GM23338 (cell line): ENCODE results near the gene ADCY3. TPM values are rescaled to one million over a fixed set of nuclear protein-coding genes. Genes with fewer than 3 reads are reported as not detected.

Experiments used
- ATAC-seq: fragments of 200-7000 bp; cut with Tn5 transposase; 3 replicates; pipeline ENCODE4 v1.9.1; 2020
- DNase-seq: peaks from one replicate; pipeline ENCODE4 v3.0.0-alpha.2; 2015; ENCODE audit warnings: low spot score
- H2AFZ ChIP-seq: fragments of 200-600 bp; sonication (generic); 2 replicates; pipeline ENCODE4 v1.8.0; 2016; ENCODE audit warnings: antibody characterized with exemption, mild to moderate bottlenecking, moderate library complexity
- H3F3A ChIP-seq: fragments of 200-600 bp; sonication (generic); replicated peaks from 2 replicates; pipeline ENCODE4 v1.8.0; 2017; ENCODE audit warnings: antibody characterized with exemption, mixed run types, low read depth
- H3K27ac ChIP-seq: fragments of 200-600 bp; sonication (generic); 2 replicates; pipeline ENCODE4 v1.6.1; 2016; ENCODE audit warnings: low read depth
- H3K27me3 ChIP-seq: fragments of 200-600 bp; sonication (generic); 2 replicates; pipeline ENCODE4 v1.8.0; 2016; ENCODE audit warnings: mild to moderate bottlenecking, mixed run types, moderate library complexity; ENCODE audit not compliant: insufficient read depth
- H3K36me3 ChIP-seq: fragments of 200-600 bp; sonication (generic); 2 replicates; pipeline ENCODE4 v1.8.0; 2016; ENCODE audit warnings: mild to moderate bottlenecking; ENCODE audit not compliant: insufficient read depth
- H3K4me1 ChIP-seq: fragments of 200-600 bp; sonication (generic); 2 replicates; pipeline ENCODE4 v1.8.0; 2016; ENCODE audit warnings: mild to moderate bottlenecking, moderate library complexity; ENCODE audit not compliant: insufficient read depth
- H3K4me2 ChIP-seq: fragments of 200-600 bp; sonication (generic); 2 replicates; pipeline ENCODE4 v1.7.1; 2017; ENCODE audit warnings: mixed run types
- H3K4me3 ChIP-seq: fragments of 200-600 bp; sonication (generic); 2 replicates; pipeline ENCODE4 v1.6.1; 2016; ENCODE audit warnings: mixed run types
- H3K79me2 ChIP-seq: fragments of 200-600 bp; sonication (generic); replicated peaks from 2 replicates; pipeline ENCODE4 v1.8.0; 2017; ENCODE audit warnings: mild to moderate bottlenecking; ENCODE audit not compliant: insufficient read depth
- H3K9me2 ChIP-seq: fragments of 200-600 bp; sonication (generic); 2 replicates; pipeline ENCODE4 v1.8.0; 2017; ENCODE audit not compliant: insufficient read depth
- H4K20me1 ChIP-seq: fragments of 200-600 bp; sonication (generic); replicated peaks from 2 replicates; pipeline ENCODE4 v1.8.0; 2017; ENCODE audit warnings: mild to moderate bottlenecking; ENCODE audit not compliant: insufficient read depth
- H3K27ac Mint-ChIP-seq: 2 replicates; pipeline ENCODE4 v1.8.0; 2020; ENCODE audit warnings: inconsistent platforms, mild to moderate bottlenecking, moderate library complexity, mixed read lengths
- H3K27me3 Mint-ChIP-seq: 3 replicates; pipeline ENCODE4 v1.8.0; 2022; ENCODE audit warnings: low read depth, mild to moderate bottlenecking, moderate library complexity, mixed read lengths, inconsistent platforms; ENCODE audit not compliant: insufficient read depth, poor library complexity
- H3K36me3 Mint-ChIP-seq: 3 replicates; pipeline ENCODE4 v1.8.0; 2021; ENCODE audit warnings: low read depth, mild to moderate bottlenecking, inconsistent platforms, moderate library complexity, mixed read lengths
- H3K4me1 Mint-ChIP-seq: 3 replicates; pipeline ENCODE4 v1.8.0; 2020; ENCODE audit warnings: mild to moderate bottlenecking, inconsistent platforms, mixed read lengths
- H3K4me3 Mint-ChIP-seq: 3 replicates; pipeline ENCODE4 v1.8.0; 2021; ENCODE audit warnings: moderate library complexity, mild to moderate bottlenecking, inconsistent platforms, mixed read lengths
- H3K9me3 Mint-ChIP-seq: 3 replicates; pipeline ENCODE4 v1.8.0; 2020; ENCODE audit warnings: moderate library complexity, mild to moderate bottlenecking, inconsistent platforms, mixed read lengths
- CREB1 ChIP-seq: fragments of 250-450 bp; sonication (Bioruptor Pico); IDR thresholded peaks from 2 replicates; pipeline ENCODE4 v1.5.0; 2020; ENCODE audit warnings: low read depth, mild to moderate bottlenecking, moderate library complexity
- CTCF ChIP-seq, 2 experiments: fragments of 200-600 bp in 1 of 2; sonication (generic) in 1 of 2; conservative IDR thresholded peaks; 2 replicates each; pipeline versions ENCODE4 v1.5.1 to v1.6.1; 2016 to 2017; ENCODE audit warnings: antibody characterized with exemption in 2 of 2, low read depth in 2 of 2, mild to moderate bottlenecking in 2 of 2, moderate library complexity in 1 of 2
- ETS1 ChIP-seq: IDR thresholded peaks from 2 replicates; pipeline ENCODE4 v1.6.1; 2016; ENCODE audit warnings: antibody characterized with exemption
- EZH2phosphoT487 ChIP-seq: fragments of 200-600 bp; sonication (generic); IDR thresholded peaks from one replicate; pipeline ENCODE4 v1.8.1; 2018; ENCODE audit warnings: antibody characterized with exemption; ENCODE audit not compliant: unreplicated experiment
- JUNB ChIP-seq: IDR thresholded peaks from one replicate; pipeline ENCODE4 v1.6.1; 2016; ENCODE audit warnings: antibody characterized with exemption; ENCODE audit not compliant: unreplicated experiment
- POLR2AphosphoS5 ChIP-seq: IDR thresholded peaks from 2 replicates; pipeline ENCODE4 v1.6.1; 2016; ENCODE audit warnings: antibody characterized with exemption, low read depth
- ZNF114 ChIP-seq: fragments of 250-450 bp; sonication (Bioruptor Pico); IDR thresholded peaks from 2 replicates; pipeline ENCODE4 v1.5.0; 2020; ENCODE audit warnings: mild to moderate bottlenecking, moderate library complexity
- polyA plus RNA-seq: library from polyadenylated mRNA; unstranded; fragments of >200 nt; fragmentation: Nextera tagmentation; extraction: Ambion mirVana; gene quantifications from 2 replicates; pipeline ENCODE4 v1.2.1, GENCODE V29; 2016
- total RNA-seq: library from RNA; depleted of rRNA; stranded (reverse); fragments of >200 nt; shearing (Covaris generic); gene quantifications from 2 replicates; pipeline ENCODE4 v1.2.3, GENCODE V29; 2014
- TF ChIP-seq, protein P1 (sequence below): IDR thresholded peaks from one replicate; pipeline ENCODE4 v1.6.1; 2018; ENCODE audit warnings: antibody characterized with exemption; ENCODE audit not compliant: unreplicated experiment

ADCY3 gene
- total and polyA plus RNA-seq, 2 experiments from 2014 or later, result 9.7 to 32.4 TPM

GRCh38 chr2:24857746-24858145, 62.3 kb downstream of the ADCY3 start (continued):
- TF ChIP-seq ETS1 (no peak), POLR2AphosphoS5 (no peak), CTCF (conservative IDR thresholded peaks at IDR 0.05; ENCODE audit: low read depth in 2 of 2) (no peak), CREB1 (CRISPR knock-in tag) (no peak)
- TF ChIP-seq, protein P1, sequence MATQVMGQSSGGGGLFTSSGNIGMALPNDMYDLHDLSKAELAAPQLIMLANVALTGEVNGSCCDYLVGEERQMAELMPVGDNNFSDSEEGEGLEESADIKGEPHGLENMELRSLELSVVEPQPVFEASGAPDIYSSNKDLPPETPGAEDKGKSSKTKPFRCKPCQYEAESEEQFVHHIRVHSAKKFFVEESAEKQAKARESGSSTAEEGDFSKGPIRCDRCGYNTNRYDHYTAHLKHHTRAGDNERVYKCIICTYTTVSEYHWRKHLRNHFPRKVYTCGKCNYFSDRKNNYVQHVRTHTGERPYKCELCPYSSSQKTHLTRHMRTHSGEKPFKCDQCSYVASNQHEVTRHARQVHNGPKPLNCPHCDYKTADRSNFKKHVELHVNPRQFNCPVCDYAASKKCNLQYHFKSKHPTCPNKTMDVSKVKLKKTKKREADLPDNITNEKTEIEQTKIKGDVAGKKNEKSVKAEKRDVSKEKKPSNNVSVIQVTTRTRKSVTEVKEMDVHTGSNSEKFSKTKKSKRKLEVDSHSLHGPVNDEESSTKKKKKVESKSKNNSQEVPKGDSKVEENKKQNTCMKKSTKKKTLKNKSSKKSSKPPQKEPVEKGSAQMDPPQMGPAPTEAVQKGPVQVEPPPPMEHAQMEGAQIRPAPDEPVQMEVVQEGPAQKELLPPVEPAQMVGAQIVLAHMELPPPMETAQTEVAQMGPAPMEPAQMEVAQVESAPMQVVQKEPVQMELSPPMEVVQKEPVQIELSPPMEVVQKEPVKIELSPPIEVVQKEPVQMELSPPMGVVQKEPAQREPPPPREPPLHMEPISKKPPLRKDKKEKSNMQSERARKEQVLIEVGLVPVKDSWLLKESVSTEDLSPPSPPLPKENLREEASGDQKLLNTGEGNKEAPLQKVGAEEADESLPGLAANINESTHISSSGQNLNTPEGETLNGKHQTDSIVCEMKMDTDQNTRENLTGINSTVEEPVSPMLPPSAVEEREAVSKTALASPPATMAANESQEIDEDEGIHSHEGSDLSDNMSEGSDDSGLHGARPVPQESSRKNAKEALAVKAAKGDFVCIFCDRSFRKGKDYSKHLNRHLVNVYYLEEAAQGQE, result no peak

DNA sequence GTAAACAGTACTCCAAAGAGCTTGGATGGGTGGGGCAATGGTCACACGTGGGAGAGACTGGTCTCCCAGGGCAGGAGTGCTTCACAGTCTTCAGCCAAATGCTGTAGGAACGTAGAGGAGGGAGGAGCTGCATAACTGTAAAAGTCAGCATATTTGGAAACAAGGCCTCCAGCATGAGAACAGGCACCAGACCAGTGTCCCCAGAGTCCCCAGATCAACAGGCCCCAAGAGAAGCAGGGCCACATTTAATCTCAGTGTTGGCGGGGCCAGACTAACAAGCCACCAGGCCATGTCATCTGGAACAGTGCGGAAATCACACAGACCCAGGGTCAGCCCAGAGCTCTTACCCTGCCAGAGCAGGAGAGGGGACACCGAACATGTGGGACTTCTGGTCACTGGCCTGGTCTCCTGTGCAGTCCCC, 63.2 kb downstream of the ADCY3 start:
- Histone ChIP-seq H2AFZ (no peak overlapping the region), H3K9me2 (no peaks in the 10 kb centered on the region), H3K4me1 (no peaks in the 10 kb centered on the region), H3K4me2 (no peak overlapping the region), H3F3A (no peaks in the 10 kb centered on the region), H3K27ac (no peak overlapping the region), H3K4me3 (no peak overlapping the region), H3K27me3 (no peaks in the 10 kb centered on the region), H4K20me1 (0 out of 2 replicates have a peak, but pooled peaks cover 3% of the 10 kb centered on the region), H3K36me3 (no peaks in the 10 kb centered on the region), H3K79me2 (no peaks in the 10 kb centered on the region)
- no peak for DNase-seq
- no peaks in the 10 kb centered on the region; the same call in 1 of the 3 replicates for H3K36me3 Mint-ChIP-seq
- no peaks in the 10 kb centered on the region; the same call in 2 of the 3 replicates for H3K9me3 Mint-ChIP-seq
- no peak overlapping the region for H3K4me3 Mint-ChIP-seq
- 0 out of 2 replicates have a peak overlapping the region, but pooled peaks have one; percentile 11 for H3K27ac Mint-ChIP-seq
- H3K27me3 Mint-ChIP-seq, result no peaks in the 10 kb centered on the region
- H3K4me1 Mint-ChIP-seq, result no peaks in the 10 kb centered on the region
- ATAC-seq, result no peak
- no peak for TF ChIP-seq POLR2AphosphoS5
- TF ChIP-seq JUNB, result no peak
- no peak for TF ChIP-seq ZNF114 (CRISPR knock-in tag)
- TF ChIP-seq, protein P1, result no peak
- no peak for TF ChIP-seq EZH2phosphoT487
